HepG2 (cell line): ENCODE data around the gene FCER1G. TPM values are rescaled to one million over a fixed set of nuclear protein-coding genes. Genes with fewer than 3 reads are reported as not detected.

Source experiments
- ATAC-seq: fragments of 200-7000 bp; cut with Tn5 transposase; 3 replicates; pipeline ENCODE4 v1.9.1; 2020; ENCODE audit warnings: mild to moderate bottlenecking, moderate library complexity
- BruUV-seq: library from RNA; stranded (reverse); fragments of 400-500 nt; replicated peaks from 2 replicates; lab custom pipeline; 2021; lab: Mats Ljungman, UMichigan
- CTCF ChIA-PET: fragments of 300-600 bp; formaldehyde crosslinking; extraction: SDS; loops from one replicate; lab custom pipeline; 2021; ENCODE audit warnings: low total read pairs, inconsistent platforms, low intra/inter-chr PET ratio; lab: Yijun Ruan, JAX
- POLR2A ChIA-PET: fragments of 350-600 bp; sonication (Branson Sonifier 250); formaldehyde crosslinking; loops from one replicate; lab custom pipeline; 2020; ENCODE audit warnings: antibody characterized with exemption, inconsistent platforms; lab: Yijun Ruan, JAX
- DNase-seq: peaks from one replicate; pipeline ENCODE4 v3.0.0-alpha.2; 2015; ENCODE audit warnings: low spot score
- FAIRE-seq: peaks from 3 replicates; lab custom pipeline; 2011; peaks lifted over from hg19 to GRCh38; lab: Jason Lieb, UNC
- H2AFZ ChIP-seq: one replicate; pipeline ENCODE4 v1.6.1; 2011; ENCODE audit warnings: low read length, inconsistent platforms
- H3K27ac ChIP-seq: fragments of 300-600 bp; 3 replicates; pipeline ENCODE4 v1.8.0; 2011; ENCODE audit warnings: mixed run types, mild to moderate bottlenecking, mixed read lengths, low read length, inconsistent platforms; ENCODE audit not compliant: insufficient read depth; ENCODE audit errors: extremely low read length
- H3K27me3 ChIP-seq, 2 experiments: fragments of 200-600 bp in 1 of 2; 2 replicates in 1 of 2; 3 replicates in 1 of 2; pipeline versions ENCODE4 v1.6.0 to v1.8.0; 2011; ENCODE audit warnings: low read length in 2 of 2, mild to moderate bottlenecking in 2 of 2, moderate library complexity in 2 of 2, inconsistent platforms in 1 of 2; ENCODE audit not compliant: insufficient read depth in 2 of 2, control insufficient read depth in 1 of 2
- H3K36me3 ChIP-seq, 2 experiments: fragments of 200-600 bp in 1 of 2; replicated peaks in 1 of 2; 2 replicates in 1 of 2; 3 replicates in 1 of 2; pipeline versions ENCODE4 v1.5.1 to v1.8.0; 2011; ENCODE audit warnings: low read length in 2 of 2, inconsistent platforms in 1 of 2; ENCODE audit not compliant: insufficient read depth in 2 of 2, control insufficient read depth in 1 of 2
- H3K4me1 ChIP-seq: 2 replicates; pipeline ENCODE4 v1.5.1; 2012; ENCODE audit warnings: low read length, inconsistent platforms; ENCODE audit not compliant: insufficient read depth
- H3K4me2 ChIP-seq: 2 replicates; pipeline ENCODE4 v1.6.0; 2011; ENCODE audit warnings: low read depth, low read length, inconsistent platforms
- H3K4me3 ChIP-seq, 3 experiments: fragments of 200-600 bp in 1 of 3; sonication (generic), shearing (Covaris generic) in 1 of 3; replicated peaks in 1 of 3; 2 replicates each; pipeline ENCODE4 v1.5.1; 2011 to 2016; ENCODE audit warnings: low read length in 3 of 3, inconsistent platforms in 2 of 3, low read depth in 2 of 3, mild to moderate bottlenecking in 2 of 3, control low read depth in 1 of 3, mixed read lengths in 1 of 3; ENCODE audit not compliant: insufficient read depth in 1 of 3
- H3K79me2 ChIP-seq: one replicate; pipeline ENCODE4 v1.6.1; 2011; ENCODE audit warnings: low read length, inconsistent platforms; ENCODE audit not compliant: insufficient read depth
- H3K9ac ChIP-seq: 2 replicates; pipeline ENCODE4 v1.6.0; 2011; ENCODE audit warnings: mild to moderate bottlenecking, low read depth, low read length, inconsistent platforms; ENCODE audit not compliant: insufficient read depth
- H3K9me3 ChIP-seq: 2 replicates; pipeline ENCODE4 v1.5.1; 2012; ENCODE audit warnings: mild to moderate bottlenecking, low read length
- H4K20me1 ChIP-seq: 2 replicates; pipeline ENCODE4 v1.6.0; 2011; ENCODE audit warnings: inconsistent platforms, mild to moderate bottlenecking, low read length, moderate library complexity; ENCODE audit not compliant: insufficient read depth
- BORCS8-MEF2B ChIP-seq: sonication (generic); formaldehyde crosslinking; IDR thresholded peaks from 2 replicates; pipeline ENCODE4 v1.8.0; 2022; ENCODE audit warnings: mild to moderate bottlenecking, missing genetic modification reagents
- CERS6 ChIP-seq: sonication (generic); formaldehyde crosslinking; IDR thresholded peaks from 2 replicates; pipeline ENCODE4 v1.5.0; 2020; ENCODE audit warnings: missing genetic modification reagents
- GABPB1 ChIP-seq: IDR thresholded peaks from 2 replicates; pipeline ENCODE4 v1.6.1; 2016; ENCODE audit warnings: mild to moderate bottlenecking, missing genetic modification reagents, moderate library complexity, missing compliant biosample characterization
- HCFC1 ChIP-seq: fragments of 150-350 bp; IDR thresholded peaks from 2 replicates; pipeline ENCODE4 v1.6.1; 2014; ENCODE audit warnings: low read depth, low read length
- MED1 ChIP-seq: sonication (generic); formaldehyde crosslinking; IDR thresholded peaks from 2 replicates; pipeline ENCODE4 v1.4.0; 2020; ENCODE audit warnings: missing genetic modification reagents
- MTF1 ChIP-seq: sonication (generic); formaldehyde crosslinking; IDR thresholded peaks from 2 replicates; pipeline ENCODE4 v1.5.0; 2020; ENCODE audit warnings: missing genetic modification reagents
- SALL2 ChIP-seq: sonication (generic); formaldehyde crosslinking; IDR thresholded peaks from 2 replicates; pipeline ENCODE4 v1.8.1; 2023; ENCODE audit warnings: mild to moderate bottlenecking, missing genetic modification reagents, inconsistent platforms
- SRY ChIP-seq: sonication (generic); formaldehyde crosslinking; IDR thresholded peaks from 2 replicates; pipeline ENCODE4 v1.8.0; 2022; ENCODE audit warnings: mild to moderate bottlenecking, missing genetic modification reagents
- TERF1 ChIP-seq: sonication (generic); formaldehyde crosslinking; IDR thresholded peaks from 2 replicates; pipeline ENCODE4 v1.8.0; 2022; ENCODE audit warnings: mild to moderate bottlenecking, missing genetic modification reagents, moderate library complexity
- WIZ ChIP-seq: sonication (generic); formaldehyde crosslinking; IDR thresholded peaks from 2 replicates; pipeline ENCODE4 v1.5.1; 2020; ENCODE audit warnings: mild to moderate bottlenecking, missing genetic modification reagents
- XBP1 ChIP-seq: sonication (generic); formaldehyde crosslinking; IDR thresholded peaks from 2 replicates; pipeline ENCODE4 v1.5.0; 2020; ENCODE audit warnings: missing genetic modification reagents
- ZBTB10 ChIP-seq: sonication (generic); formaldehyde crosslinking; IDR thresholded peaks from 2 replicates; pipeline ENCODE4 v1.4.0; 2020; ENCODE audit warnings: missing genetic modification reagents, borderline replicate concordance
- ZBTB8A ChIP-seq: sonication (generic); formaldehyde crosslinking; IDR thresholded peaks from 2 replicates; pipeline ENCODE4 v1.4.0; 2020; ENCODE audit warnings: mild to moderate bottlenecking, low read depth, missing genetic modification reagents, borderline replicate concordance
- ZFX ChIP-seq: sonication (generic); formaldehyde crosslinking; IDR thresholded peaks from 2 replicates; pipeline ENCODE4 v1.4.0; 2020; ENCODE audit warnings: mild to moderate bottlenecking, low read depth, missing genetic modification reagents, moderate library complexity
- ZNF678 ChIP-seq: sonication (generic); formaldehyde crosslinking; IDR thresholded peaks from 2 replicates; pipeline ENCODE4 v1.4.0; 2020; ENCODE audit warnings: mild to moderate bottlenecking, missing genetic modification reagents
- ZNF761 ChIP-seq: sonication (generic); formaldehyde crosslinking; conservative IDR thresholded peaks from 2 replicates; pipeline ENCODE4 v1.4.0; 2020; ENCODE audit warnings: mild to moderate bottlenecking, missing genetic modification reagents
- WGBS: methylation state at CpG from one replicate; pipeline ENCODE4 v1.1.6; 2017; ENCODE audit warnings: low lambda C conversion rate; 5-methylcytosine and 5-hydroxymethylcytosine counted together
- in situ Hi-C: cut with HindIII; loops from 2 replicates; pipeline ENCODE4 v1.10.0; 2017; ENCODE audit warnings: low pct_unique_long_range_greater_than_20kb; ENCODE audit not compliant: extremely low pct_ligation_motif_present
- intact Hi-C: fragments of 100-400 bp; cut with micrococcal nuclease; formaldehyde crosslinking; loops from one replicate; pipeline ENCODE4 v1.10.0; 2022; ENCODE audit not compliant: unreplicated experiment
- polyA plus RNA-seq, 8 experiments: library from polyadenylated mRNA; depleted of rRNA in 3 of 8; stranded (reverse) in 7 of 8; unstranded in 1 of 8; fragments of >200 nt; fragmentation: Illumina TruSeq in 4 of 8; extraction: Trizol in 4 of 8; gene quantifications; 2 replicates each; pipeline versions ENCODE4 v1.2.1 to v1.2.3, GENCODE V29; 2011 to 2016; ENCODE audit warnings: low read depth in 4 of 8, missing spikeins in 1 of 8, mixed read lengths in 1 of 8; ENCODE audit not compliant: insufficient read depth in 1 of 8
- total RNA-seq, 5 experiments: library from RNA; depleted of rRNA; stranded (reverse); fragments of >200 nt; fragmentation: Illumina TruSeq; extraction: Trizol; gene quantifications; 2 replicates each; pipeline ENCODE4 v1.2.3, GENCODE V29; 2016; ENCODE audit warnings: low read depth in 1 of 5
- TF ChIP-seq, protein P1 (sequence below): sonication (generic); formaldehyde crosslinking; IDR thresholded peaks from 2 replicates; pipeline ENCODE4 v1.8.1; 2023; ENCODE audit warnings: mild to moderate bottlenecking, inconsistent platforms, moderate library complexity, missing genetic modification reagents, borderline replicate concordance
- TF ChIP-seq, protein P2 (sequence below): sonication (generic); formaldehyde crosslinking; IDR thresholded peaks from 2 replicates; pipeline ENCODE4 v1.4.0; 2020; ENCODE audit warnings: missing genetic modification reagents
- TF ChIP-seq, protein P3 (sequence below): sonication (generic); formaldehyde crosslinking; IDR thresholded peaks from 2 replicates; pipeline ENCODE4 v1.8.1; 2023; ENCODE audit warnings: missing genetic modification reagents, mild to moderate bottlenecking, borderline replicate concordance

The FCER1G gene
- total and polyA plus RNA-seq, 2 of the 13 experiments (the other 11 are each of a cell fraction or from before 2014, with no cell fraction given), result 1.3 to 6.4 TPM

DNA sequence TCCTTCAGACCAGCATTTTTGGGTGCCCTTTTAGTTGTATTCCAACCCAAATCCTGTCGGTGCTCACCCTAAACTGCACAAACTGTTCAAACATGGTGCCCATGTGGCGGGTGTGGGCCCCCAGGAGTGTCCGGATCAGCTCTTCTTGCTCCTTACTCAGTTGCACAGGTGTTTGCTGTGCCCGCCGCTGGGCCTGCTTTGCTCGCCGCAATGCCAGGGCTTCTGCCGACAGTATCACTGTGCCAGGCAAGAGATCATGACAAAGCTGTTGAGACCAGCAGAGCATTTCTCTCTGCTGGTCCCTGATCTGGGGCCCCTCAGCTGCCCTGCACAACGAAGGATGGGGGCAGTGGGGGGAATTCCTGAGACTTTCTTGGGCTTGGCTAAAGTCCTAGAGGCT, 18.0 kb downstream of the FCER1G start:
- BruUV-seq, result no TSS peak
- 86% methylated on average over 9 of the region's 9 CpGs for WGBS
- Histone ChIP-seq H3K4me3 (no peak overlapping the region), H2AFZ (no peak overlapping the region), H3K79me2 (no peaks in the 10 kb centered on the region), H3K27ac (no peak overlapping the region), H3K9ac (no peak overlapping the region), H4K20me1 (no peaks in the 10 kb centered on the region), H3K4me2 (no peak overlapping the region), H3K36me3 (peaks cover 12 to 31% of the 10 kb centered on the region in 2 experiments; a peak in 4 of 5 replicates), H3K27me3 (no peaks in the 10 kb centered on the region), H3K4me1 (peaks cover 37% of the 10 kb centered on the region), H3K9me3 (no peaks in the 10 kb centered on the region)
- DNase-seq (no peak), FAIRE-seq (no peak), ATAC-seq (no peak)
- CTCF ChIA-PET, result no interaction called here
- POLR2A ChIA-PET, result no interaction called here
- in situ Hi-C loops (no loop called here), intact Hi-C loops (no loop called here)
- TF ChIP-seq CERS6 (CRISPR knock-in tag) (no peak), ZBTB8A (CRISPR knock-in tag) (no peak), MED1 (no peak), SRY (CRISPR knock-in tag) (no peak), SALL2 (CRISPR knock-in tag) (no peak), XBP1 (no peak), HCFC1 (no peak), GABPB1 (CRISPR knock-in tag) (no peak), BORCS8-MEF2B (no peak), WIZ (CRISPR knock-in tag) (no peak), MTF1 (CRISPR knock-in tag) (no peak), ZNF761 (no peak), ZFX (CRISPR knock-in tag) (no peak), ZNF678 (CRISPR knock-in tag) (no peak), ZBTB10 (CRISPR knock-in tag) (no peak), TERF1 (CRISPR knock-in tag) (no peak)
- TF ChIP-seq, protein P1, sequence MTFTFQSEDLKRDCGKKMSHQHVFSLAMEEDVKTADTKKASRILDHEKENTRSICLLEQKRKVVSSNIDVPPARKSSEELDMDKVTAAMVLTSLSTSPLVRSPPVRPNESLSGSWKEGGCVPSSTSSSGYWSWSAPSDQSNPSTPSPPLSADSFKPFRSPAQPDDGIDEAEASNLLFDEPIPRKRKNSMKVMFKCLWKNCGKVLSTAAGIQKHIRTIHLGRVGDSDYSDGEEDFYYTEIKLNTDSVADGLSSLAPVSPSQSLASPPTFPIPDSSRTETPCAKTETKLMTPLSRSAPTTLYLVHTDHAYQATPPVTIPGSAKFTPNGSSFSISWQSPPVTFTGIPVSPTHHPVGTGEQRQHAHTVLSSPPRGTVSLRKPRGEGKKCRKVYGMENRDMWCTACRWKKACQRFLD, result no peak
- TF ChIP-seq, protein P2, sequence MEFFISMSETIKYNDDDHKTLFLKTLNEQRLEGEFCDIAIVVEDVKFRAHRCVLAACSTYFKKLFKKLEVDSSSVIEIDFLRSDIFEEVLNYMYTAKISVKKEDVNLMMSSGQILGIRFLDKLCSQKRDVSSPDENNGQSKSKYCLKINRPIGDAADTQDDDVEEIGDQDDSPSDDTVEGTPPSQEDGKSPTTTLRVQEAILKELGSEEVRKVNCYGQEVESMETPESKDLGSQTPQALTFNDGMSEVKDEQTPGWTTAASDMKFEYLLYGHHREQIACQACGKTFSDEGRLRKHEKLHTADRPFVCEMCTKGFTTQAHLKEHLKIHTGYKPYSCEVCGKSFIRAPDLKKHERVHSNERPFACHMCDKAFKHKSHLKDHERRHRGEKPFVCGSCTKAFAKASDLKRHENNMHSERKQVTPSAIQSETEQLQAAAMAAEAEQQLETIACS, result no peak
- TF ChIP-seq, protein P3, sequence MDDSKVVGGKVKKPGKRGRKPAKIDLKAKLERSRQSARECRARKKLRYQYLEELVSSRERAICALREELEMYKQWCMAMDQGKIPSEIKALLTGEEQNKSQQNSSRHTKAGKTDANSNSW (CRISPR knock-in tag), result no peak
